Activated CD8-positive, alpha-beta memory T cell treated with anti-CD3 and anti-CD28 coated beads for 36 hours (primary cell): Measurements from ENCODE around the gene TLE1. TPM values are rescaled to one million over a fixed set of nuclear protein-coding genes. Genes with fewer than 3 reads are reported as not detected.

ENCODE experiments used
- CTCF ChIA-PET: fragments of 350-600 bp; sonication (Branson Sonifier 250); formaldehyde crosslinking; loops from one replicate; lab custom pipeline; 2021; ENCODE audit warnings: antibody characterized with exemption; lab: Charles Lee
- POLR2A ChIA-PET: fragments of 350-600 bp; sonication (Branson Sonifier 250); formaldehyde crosslinking; loops from one replicate; lab custom pipeline; 2021; ENCODE audit warnings: antibody characterized with exemption; lab: Charles Lee
- total RNA-seq, 2 experiments: library from RNA; stranded (reverse); gene quantifications; one replicate each; pipeline ENCODE4 v1.2.3, GENCODE V29; 2021

Gene TLE1
- total RNA-seq, 2 experiments from 2014 or later, result not detected

- ChIA-PET POLR2A (no interaction called here), CTCF (no interaction called here)
Measured at GRCh38 chr9:81560851-81561732, 128.3 kb downstream of the TLE1 start.

GRCh38 chr9:81559709-81560108 lies 129.6 kb downstream of the TLE1 start:
- POLR2A ChIA-PET, result no interaction called here
- CTCF ChIA-PET, result no interaction called here

- POLR2A ChIA-PET, result no interaction called here
- CTCF ChIA-PET, result no interaction called here
Measured at GRCh38 chr9:81559197-81559596, 130.2 kb downstream of the TLE1 start.

GRCh38 chr9:81558091-81558830 lies 131.1 kb downstream of the TLE1 start:
- CTCF ChIA-PET, result no interaction called here

GRCh38 chr9:81557452-81558090 lies 131.8 kb downstream of the TLE1 start:
- ChIA-PET POLR2A (no interaction called here), CTCF (no interaction called here)

More at GRCh38 chr9:81558091-81558830, 131.1 kb downstream of the TLE1 start:
- POLR2A ChIA-PET, result no interaction called here

- ChIA-PET POLR2A (no interaction called here), CTCF (no interaction called here)
Measured at GRCh38 chr9:81556923-81557322, 132.4 kb downstream of the TLE1 start.

GRCh38 chr9:81552581-81552991 lies 136.8 kb downstream of the TLE1 start:
- ChIA-PET POLR2A (no interaction called here), CTCF (no interaction called here)

GRCh38 chr9:81550207-81550583 lies 139.2 kb downstream of the TLE1 start:
- ChIA-PET CTCF (no interaction called here), POLR2A (no interaction called here)

- CTCF ChIA-PET, result no interaction called here
- POLR2A ChIA-PET, result no interaction called here
Measured at GRCh38 chr9:81549500-81550206, 139.7 kb downstream of the TLE1 start.

GRCh38 chr9:81548911-81549310 lies 140.4 kb downstream of the TLE1 start:
- POLR2A ChIA-PET, result no interaction called here
- CTCF ChIA-PET, result no interaction called here

GRCh38 chr9:81546489-81546888 lies 142.9 kb downstream of the TLE1 start:
- CTCF ChIA-PET, result no interaction called here
- POLR2A ChIA-PET, result no interaction called here

GRCh38 chr9:81543695-81544094 lies 145.7 kb downstream of the TLE1 start:
- CTCF ChIA-PET, result no interaction called here
- POLR2A ChIA-PET, result no interaction called here

GRCh38 chr9:81542118-81542889 lies 147.0 kb downstream of the TLE1 start:
- POLR2A ChIA-PET, result no interaction called here
- CTCF ChIA-PET, result no interaction called here

- ChIA-PET POLR2A (no interaction called here), CTCF (no interaction called here)
Measured at GRCh38 chr9:81540142-81540710, 149.1 kb downstream of the TLE1 start.

GRCh38 chr9:81539317-81539716 lies 150.0 kb downstream of the TLE1 start:
- POLR2A ChIA-PET, result no interaction called here

GRCh38 chr9:81538890-81539289 lies 150.5 kb downstream of the TLE1 start:
- POLR2A ChIA-PET, result no interaction called here
- CTCF ChIA-PET, result no interaction called here

More at GRCh38 chr9:81539317-81539716, 150.0 kb downstream of the TLE1 start:
- CTCF ChIA-PET, result no interaction called here

- ChIA-PET POLR2A (no interaction called here), CTCF (no interaction called here)
Measured at GRCh38 chr9:81537964-81538363, 151.4 kb downstream of the TLE1 start.

GRCh38 chr9:81536242-81537025 lies 152.9 kb downstream of the TLE1 start:
- POLR2A ChIA-PET, result no interaction called here
- CTCF ChIA-PET, result no interaction called here
